PC-9 (cell line): Measurements from ENCODE around the gene VWC2.

ENCODE experiments used
- CTCF ChIP-seq: fragments of 200-600 bp; sonication (generic); conservative IDR thresholded peaks from 2 replicates; pipeline ENCODE4 v1.6.1; 2017; ENCODE audit warnings: mixed run types, antibody characterized with exemption, mild to moderate bottlenecking, moderate library complexity
- EZH2 ChIP-seq: fragments of 200-600 bp; sonication (generic); IDR thresholded peaks from 2 replicates; pipeline ENCODE4 v1.8.0; 2017; ENCODE audit warnings: antibody characterized with exemption, low read depth

- TF ChIP-seq CTCF, result no peak
- TF ChIP-seq EZH2, result no peak
These were observed 74.9 kb downstream of the VWC2 start for GRCh38 chr7:49848211-49848841.
